K562 (cell line): ENCODE measurements around the gene GABRE. TPM values are rescaled to one million over a fixed set of nuclear protein-coding genes. Genes with fewer than 3 reads are reported as not detected.
A peak's percentile ranks its signal among the peaks of the same experiment; 100 is the strongest.

Experiments
- ATF3 ChIP-seq, 2 experiments: fragments of 450-650 bp in 1 of 2; sonication (generic) in 1 of 2; formaldehyde crosslinking in 1 of 2; IDR thresholded peaks in 1 of 2; conservative IDR thresholded peaks in 1 of 2; 2 replicates each; pipeline versions ENCODE4 v1.6.1 to v1.8.1; 2016 to 2023; ENCODE audit warnings: mild to moderate bottlenecking in 2 of 2, moderate library complexity in 2 of 2, inconsistent platforms in 1 of 2, missing genetic modification reagents in 1 of 2
- ATF4 ChIP-seq: fragments of 450-650 bp; formaldehyde crosslinking; IDR thresholded peaks from 2 replicates; pipeline ENCODE4 v1.4.0; 2022; ENCODE audit warnings: mild to moderate bottlenecking, moderate library complexity
- CEBPB ChIP-seq: fragments of 450-650 bp; IDR thresholded peaks from 2 replicates; pipeline ENCODE4 v1.6.1; 2016; ENCODE audit warnings: missing genetic modification characterization, missing compliant biosample characterization
- CEBPG ChIP-seq, 3 experiments: fragments of 200-800 bp in 1 of 3; sonication (Bioruptor generic) in 1 of 3; sonication (generic) in 1 of 3; formaldehyde crosslinking in 1 of 3; IDR thresholded peaks in 2 of 3; conservative IDR thresholded peaks in 1 of 3; 2 replicates each; pipeline versions ENCODE4 v1.6.1 to v1.8.0; 2016 to 2022; ENCODE audit warnings: missing compliant biosample characterization in 2 of 3, missing genetic modification characterization in 2 of 3, mild to moderate bottlenecking in 1 of 3, missing genetic modification reagents in 1 of 3
- E2F1 ChIP-seq: sonication (generic); formaldehyde crosslinking; IDR thresholded peaks from 2 replicates; pipeline ENCODE4 v1.8.1; 2023; ENCODE audit warnings: mild to moderate bottlenecking, missing genetic modification reagents, moderate library complexity
- HOXB6 ChIP-seq: fragments of 250-450 bp; sonication (Bioruptor Pico); IDR thresholded peaks from 2 replicates; pipeline ENCODE4 v1.5.1; 2022; ENCODE audit warnings: mild to moderate bottlenecking, borderline replicate concordance
- KDM1A ChIP-seq, 2 experiments: fragments of 450-650 bp; IDR thresholded peaks; 2 replicates each; pipeline ENCODE4 v1.6.1; 2016; ENCODE audit warnings: mild to moderate bottlenecking in 2 of 2
- PCBP2 ChIP-seq: fragments of 200-400 bp; formaldehyde crosslinking; IDR thresholded peaks from 2 replicates; pipeline ENCODE4 v1.6.1; 2018; ENCODE audit warnings: low read length, low read depth, mild to moderate bottlenecking, moderate library complexity; ENCODE audit not compliant: poor library complexity, severe bottlenecking
- SAP30 ChIP-seq: fragments of 200-600 bp; sonication (generic); IDR thresholded peaks from 2 replicates; pipeline ENCODE4 v1.6.1; 2012; ENCODE audit warnings: borderline replicate concordance, low read depth, mild to moderate bottlenecking, moderate library complexity, low read length, control low read depth, inconsistent platforms; ENCODE audit not compliant: insufficient read depth, poor library complexity, severe bottlenecking
- ZNF212 ChIP-seq: fragments of 450-650 bp; formaldehyde crosslinking; IDR thresholded peaks from 2 replicates; pipeline ENCODE4 v1.4.0; 2020; ENCODE audit warnings: mild to moderate bottlenecking
- ZNF217 ChIP-seq: sonication (generic); formaldehyde crosslinking; IDR thresholded peaks from 2 replicates; pipeline ENCODE4 v1.8.0; 2022; ENCODE audit warnings: mild to moderate bottlenecking, missing genetic modification reagents
- ZNF253 ChIP-seq: fragments of 250-450 bp; sonication (Bioruptor Pico); conservative IDR thresholded peaks from 2 replicates; pipeline ENCODE4 v1.6.1; 2021; ENCODE audit warnings: mild to moderate bottlenecking
- polyA plus RNA-seq, 8 experiments: library from polyadenylated mRNA; depleted of rRNA in 4 of 8; stranded (reverse) in 5 of 8; unstranded in 3 of 8; fragments of >200 nt; fragmentation: Nextera tagmentation in 2 of 8; fragmentation: Illumina TruSeq in 1 of 8; extraction: Ambion mirVana in 2 of 8; extraction: Trizol in 1 of 8; gene quantifications; 2 replicates each; pipeline versions ENCODE4 v1.2.1 to v1.2.3, GENCODE V29; 2011 to 2014; ENCODE audit warnings: inconsistent platforms in 1 of 8, missing spikeins in 1 of 8
- total RNA-seq, 7 experiments: library from RNA; depleted of rRNA in 6 of 7; stranded (reverse); fragments of >200 nt in 6 of 7; fragmentation: Illumina TruSeq in 2 of 7; extraction: Trizol in 2 of 7; gene quantifications; 2 replicates each; pipeline versions ENCODE4 v1.2.1 to v1.2.3, GENCODE V29; 2011 to 2021; ENCODE audit warnings: low replicate concordance in 1 of 7

GABRE gene
- total and polyA plus RNA-seq, 9 of the 15 experiments (the other 6 are each of a cell fraction or from before 2014, with no cell fraction given), result 23.1 to 456 (median 148) TPM

DNA sequence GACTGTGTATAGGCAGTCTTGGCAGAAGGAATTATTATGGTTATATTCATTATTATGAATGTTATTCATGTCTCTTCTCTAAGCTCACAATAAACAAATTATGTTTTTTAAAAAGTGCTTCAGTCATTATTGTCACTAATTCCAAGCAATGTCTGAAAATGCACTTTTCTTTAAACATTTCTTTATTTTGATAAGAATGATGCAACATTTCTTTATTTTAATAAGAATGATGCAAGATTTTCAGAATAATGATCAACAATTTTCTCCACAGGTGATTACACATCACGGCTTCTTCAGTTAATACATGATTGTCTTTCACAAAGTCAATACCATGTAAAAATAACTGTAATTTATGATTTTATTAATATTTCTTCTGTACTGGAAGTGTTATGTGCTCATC, 39.1 kb downstream of the GABRE start (continued):
- TF ChIP-seq ATF4 (CRISPR knock-in tag), result no peak
- TF ChIP-seq SAP30, result no peak
- no peak for TF ChIP-seq ZNF253 (CRISPR knock-in tag)
- no peak for TF ChIP-seq ZNF217 (CRISPR knock-in tag)
- TF ChIP-seq CEBPG (CRISPR knock-in tag; IDR thresholded peaks at IDR 0.05), result no peak
- TF ChIP-seq CEBPG (tag; conservative IDR thresholded peaks at IDR 0.05 in 1 of 2, IDR thresholded peaks at IDR 0.05 in 1 of 2), result peak; percentile 54 to 81; a peak in 3 of 4 replicates
- TF ChIP-seq ZNF212 (CRISPR knock-in tag), result no peak
- no peak for TF ChIP-seq KDM1A (IDR thresholded peaks at IDR 0.05)
- TF ChIP-seq ATF3 (IDR thresholded peaks at IDR 0.05), result peak; percentile 57; the same call in 1 of the 2 replicates
- no peak for TF ChIP-seq ATF3 (CRISPR knock-in tag; conservative IDR thresholded peaks at IDR 0.05)
- no peak for TF ChIP-seq HOXB6
- TF ChIP-seq PCBP2, result no peak
- no peak for TF ChIP-seq E2F1 (CRISPR knock-in tag)
- 0 out of 2 replicates have a peak, but pooled peaks have one; percentile 16 for TF ChIP-seq CEBPB
